Hepatocyte (in vitro differentiated cells): ENCODE results near the gene PSMG3. TPM values are rescaled to one million over a fixed set of nuclear protein-coding genes. Genes with fewer than 3 reads are reported as not detected.

ENCODE experiments used
- DNase-seq: peaks from one replicate; pipeline ENCODE4 v3.0.0-alpha.2; 2016; ENCODE audit warnings: low spot score
- H2AFZ ChIP-seq: fragments of 200-600 bp; sonication (generic); 2 replicates; pipeline ENCODE4 v1.6.0; 2016; ENCODE audit warnings: antibody characterized with exemption, mild to moderate bottlenecking
- H3K27ac ChIP-seq: fragments of 200-600 bp; sonication (generic); 2 replicates; pipeline ENCODE4 v1.5.1; 2016; ENCODE audit warnings: mild to moderate bottlenecking
- H3K27me3 ChIP-seq: fragments of 200-600 bp; sonication (generic); 2 replicates; pipeline ENCODE4 v1.6.1; 2016
- H3K36me3 ChIP-seq: fragments of 200-600 bp; sonication (generic); replicated peaks from 2 replicates; pipeline ENCODE4 v1.5.1; 2016; ENCODE audit warnings: low read depth; ENCODE audit not compliant: insufficient read depth
- H3K4me1 ChIP-seq: fragments of 200-600 bp; sonication (generic); 2 replicates; pipeline ENCODE4 v1.5.1; 2016; ENCODE audit warnings: mild to moderate bottlenecking, moderate library complexity; ENCODE audit not compliant: insufficient read depth
- H3K4me2 ChIP-seq: fragments of 200-600 bp; sonication (generic); 2 replicates; pipeline ENCODE4 v1.6.0; 2016
- H3K4me3 ChIP-seq: fragments of 200-600 bp; sonication (generic); 2 replicates; pipeline ENCODE4 v1.5.1; 2016; ENCODE audit warnings: mild to moderate bottlenecking
- H3K79me2 ChIP-seq: fragments of 200-600 bp; sonication (generic); 2 replicates; pipeline ENCODE4 v1.6.0; 2017; ENCODE audit warnings: mild to moderate bottlenecking
- H3K9me2 ChIP-seq: fragments of 200-600 bp; sonication (generic); replicated peaks from 2 replicates; pipeline ENCODE4 v1.6.0; 2017; ENCODE audit warnings: mild to moderate bottlenecking; ENCODE audit not compliant: insufficient read depth
- H3K9me3 ChIP-seq: fragments of 200-600 bp; sonication (generic); 2 replicates; pipeline ENCODE4 v1.5.1; 2016; ENCODE audit warnings: low read depth, mild to moderate bottlenecking
- H4K20me1 ChIP-seq: fragments of 200-600 bp; sonication (generic); 2 replicates; pipeline ENCODE4 v1.6.0; 2016; ENCODE audit warnings: mild to moderate bottlenecking; ENCODE audit not compliant: insufficient read depth, poor library complexity, severe bottlenecking
- CTCF ChIP-seq: fragments of 200-600 bp; sonication (generic); IDR thresholded peaks from 2 replicates; pipeline ENCODE4 v1.5.1; 2016; ENCODE audit warnings: antibody characterized with exemption, mild to moderate bottlenecking; ENCODE audit not compliant: poor library complexity
- EZH2 ChIP-seq: fragments of 200-600 bp; sonication (generic); IDR thresholded peaks from 2 replicates; pipeline ENCODE4 v1.6.1; 2016; ENCODE audit warnings: antibody characterized with exemption, mild to moderate bottlenecking, borderline replicate concordance
- EZH2phosphoT487 ChIP-seq: fragments of 200-600 bp; sonication (generic); IDR thresholded peaks from one replicate; pipeline ENCODE4 v1.6.1; 2018; ENCODE audit warnings: antibody characterized with exemption, mild to moderate bottlenecking, low read depth, moderate library complexity; ENCODE audit not compliant: unreplicated experiment, severe bottlenecking
- WGBS: methylation state at CpG from one replicate; pipeline ENCODE4 v1.1.6; 2016; ENCODE audit warnings: low lambda C conversion rate; ENCODE audit errors: missing lambda C conversion rate; 5-methylcytosine and 5-hydroxymethylcytosine counted together
- polyA plus RNA-seq: library from polyadenylated mRNA; unstranded; fragments of >200 nt; fragmentation: Nextera tagmentation; extraction: Ambion mirVana; gene quantifications from 2 replicates; pipeline ENCODE4 v1.2.1, GENCODE V29; 2016
- total RNA-seq: library from RNA; depleted of rRNA; stranded (reverse); fragments of >200 nt; gene quantifications from 2 replicates; pipeline ENCODE4 v1.2.3, GENCODE V29; 2014

PSMG3 gene
- total and polyA plus RNA-seq, 2 experiments from 2014 or later: 42.7 to 44.8 TPM

GRCh38 chr7:1616741-1617140 is 46.9 kb upstream of the PSMG3 start:
- TF ChIP-seq EZH2 (no peak), EZH2phosphoT487 (no peak), CTCF (no peak)
- H3K79me2 ChIP-seq: no peaks in the 10 kb centered on the region
- H3K4me2 ChIP-seq: no peak overlapping the region
- DNase-seq: no peak
- H3K9me3 ChIP-seq: no peaks in the 10 kb centered on the region
- peaks cover 7% of the 10 kb centered on the region for H3K27me3 ChIP-seq
- no peak overlapping the region for H2AFZ ChIP-seq
- no peaks in the 10 kb centered on the region for H4K20me1 ChIP-seq
- no peak overlapping the region for H3K4me3 ChIP-seq
- H3K27ac ChIP-seq: no peak overlapping the region
- H3K9me2 ChIP-seq: no peaks in the 10 kb centered on the region
- no peaks in the 10 kb centered on the region for H3K36me3 ChIP-seq
- WGBS: 93% methylated on average over 8 of the region's 8 CpGs
- H3K4me1 ChIP-seq: no peaks in the 10 kb centered on the region

DNA sequence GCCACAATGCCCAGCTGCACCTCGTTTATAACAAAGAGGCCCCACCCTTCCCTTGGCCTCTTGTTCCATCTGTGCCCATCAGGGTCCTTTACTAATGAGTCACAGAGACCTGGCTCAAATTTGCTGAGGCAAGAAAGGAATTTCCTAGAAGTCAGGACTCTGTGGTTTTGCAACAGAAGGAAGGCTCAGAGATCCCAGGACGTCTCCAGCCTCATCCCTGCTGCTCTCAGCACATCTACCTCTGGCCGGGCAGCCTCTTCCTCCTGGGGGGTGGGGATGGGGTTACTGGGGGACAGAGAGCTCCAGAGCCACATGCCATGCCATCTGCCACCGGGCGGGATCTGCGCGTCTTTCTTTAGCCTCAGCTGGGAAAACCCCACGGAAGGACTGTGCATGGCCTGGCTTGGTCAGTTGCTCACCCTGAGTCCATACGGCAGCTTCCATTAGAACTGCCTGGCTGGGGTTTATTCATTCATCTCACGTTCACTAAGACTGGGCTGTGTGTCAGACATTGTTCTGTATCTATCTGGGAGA is 41.9 kb upstream of the PSMG3 start:
- Histone ChIP-seq H3K9me2 (no peaks in the 10 kb centered on the region), H3K9me3 (no peaks in the 10 kb centered on the region), H3K27me3 (peaks cover 7% of the 10 kb centered on the region), H3K4me3 (no peak overlapping the region), H3K27ac (peak overlapping the region; percentile 32), H2AFZ (no peak overlapping the region), H3K4me2 (no peak overlapping the region), H3K36me3 (no peaks in the 10 kb centered on the region), H3K4me1 (no peaks in the 10 kb centered on the region), H3K79me2 (no peaks in the 10 kb centered on the region), H4K20me1 (no peaks in the 10 kb centered on the region)
- WGBS: 54% methylated on average over 9 of the region's 10 CpGs
- peak; percentile 58 for DNase-seq
- TF ChIP-seq CTCF: no peak
- no peak for TF ChIP-seq EZH2phosphoT487
- no peak for TF ChIP-seq EZH2

DNA sequence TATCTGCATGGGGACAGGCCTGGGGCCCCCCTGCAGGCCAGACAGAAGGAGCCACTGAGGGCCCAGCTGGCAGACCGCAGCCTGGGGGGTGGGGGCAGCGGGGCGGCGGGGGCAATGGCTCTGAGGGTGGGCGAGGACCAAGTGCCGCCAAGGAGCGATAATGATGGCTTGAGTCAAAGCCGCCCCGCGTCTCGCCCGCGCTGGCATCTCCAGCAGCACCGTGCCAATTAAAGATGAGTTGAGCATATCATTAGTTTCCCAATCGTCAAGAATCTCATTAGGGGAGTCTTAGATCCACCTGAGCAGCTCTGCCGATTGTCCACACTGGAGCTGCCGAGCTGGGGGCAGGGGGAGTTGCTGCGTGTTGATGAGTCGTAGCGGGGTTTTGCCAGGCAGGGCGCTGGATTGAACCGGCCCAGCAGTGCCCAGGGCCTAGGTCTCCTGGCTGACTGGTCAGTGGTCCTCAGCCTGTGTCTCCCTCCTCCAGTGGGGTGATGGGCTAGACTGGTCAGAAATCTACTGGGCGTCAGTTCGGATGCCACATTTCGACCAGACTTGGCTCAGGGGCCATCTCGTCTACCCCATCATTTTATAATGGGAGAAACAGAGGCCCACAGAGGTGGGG is 41.0 kb upstream of the PSMG3 start:
- no peak overlapping the region for H3K4me3 ChIP-seq
- WGBS: 93% methylated on average over 26 of the region's 26 CpGs
- DNase-seq: no peak
- H3K27ac ChIP-seq: no peak overlapping the region
- H4K20me1 ChIP-seq: no peaks in the 10 kb centered on the region
- no peak overlapping the region for H3K4me2 ChIP-seq
- H3K4me1 ChIP-seq: no peaks in the 10 kb centered on the region
- no peaks in the 10 kb centered on the region for H3K9me3 ChIP-seq
- peaks cover 7% of the 10 kb centered on the region for H3K27me3 ChIP-seq
- no peaks in the 10 kb centered on the region for H3K79me2 ChIP-seq
- no peak overlapping the region for H2AFZ ChIP-seq
- no peaks in the 10 kb centered on the region for H3K9me2 ChIP-seq
- TF ChIP-seq EZH2phosphoT487 (no peak), CTCF (no peak), EZH2 (no peak)
- H3K36me3 ChIP-seq: no peaks in the 10 kb centered on the region
